Activated CD8-positive, alpha-beta memory T cell treated with anti-CD3 and anti-CD28 coated beads for 4 hours (primary cell): ENCODE measurements around the gene CYB5B.

ENCODE experiments used
- DNase-seq, 2 donors: peaks; one replicate each; pipeline ENCODE4 v3.0.0-alpha.2; 2020; ENCODE audit warnings: low read depth in 2 of 2

The CYB5B gene, protein sequence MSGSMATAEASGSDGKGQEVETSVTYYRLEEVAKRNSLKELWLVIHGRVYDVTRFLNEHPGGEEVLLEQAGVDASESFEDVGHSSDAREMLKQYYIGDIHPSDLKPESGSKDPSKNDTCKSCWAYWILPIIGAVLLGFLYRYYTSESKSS

DNA sequence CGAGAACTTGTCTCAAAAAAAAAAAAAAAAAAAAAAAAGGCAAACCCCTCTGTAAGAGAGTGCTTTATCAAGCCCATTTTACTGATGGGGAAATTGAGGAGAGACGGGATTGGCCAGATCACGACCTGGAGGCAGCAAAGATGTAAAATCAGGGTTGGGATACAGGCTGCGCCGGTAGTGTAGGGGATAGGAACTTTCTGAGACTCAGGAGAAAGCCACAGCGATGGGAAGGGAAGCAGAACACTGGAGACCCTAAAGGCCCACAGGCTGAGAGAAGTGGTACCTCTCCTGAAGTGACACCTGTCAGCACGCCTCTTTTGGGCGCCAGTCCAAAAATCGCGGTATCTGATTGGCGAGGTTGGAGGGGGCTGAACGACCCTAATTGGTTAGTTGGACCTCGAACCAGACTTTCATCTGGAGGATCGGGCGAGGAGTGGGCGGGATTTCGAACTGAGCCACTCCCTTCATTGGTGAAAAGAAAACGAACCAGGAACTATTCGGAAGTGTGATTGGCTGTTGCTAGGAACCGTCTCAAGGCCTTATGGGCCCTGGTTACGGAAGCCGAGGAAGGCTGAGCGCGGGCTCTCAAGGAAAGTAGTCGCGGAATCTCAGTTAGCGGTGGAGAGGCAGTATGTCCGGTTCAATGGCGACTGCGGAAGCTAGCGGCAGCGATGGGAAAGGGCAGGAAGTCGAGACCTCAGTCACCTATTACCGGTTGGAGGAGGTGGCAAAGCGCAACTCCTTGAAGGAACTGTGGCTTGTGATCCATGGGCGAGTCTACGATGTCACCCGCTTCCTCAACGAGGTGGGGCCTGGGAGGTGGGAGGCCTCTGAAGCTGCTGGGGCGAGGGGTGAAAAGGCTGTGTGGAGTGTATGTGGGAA is at the start of gene CYB5B:
Gene CYB5B, plus strand, starts transcription at position 567 of the 882 bp plus-strand sequence. Its CDS starts 65 bp downstream, at position 632.
- peak; percentile 92 to 94 for DNase-seq

DNA sequence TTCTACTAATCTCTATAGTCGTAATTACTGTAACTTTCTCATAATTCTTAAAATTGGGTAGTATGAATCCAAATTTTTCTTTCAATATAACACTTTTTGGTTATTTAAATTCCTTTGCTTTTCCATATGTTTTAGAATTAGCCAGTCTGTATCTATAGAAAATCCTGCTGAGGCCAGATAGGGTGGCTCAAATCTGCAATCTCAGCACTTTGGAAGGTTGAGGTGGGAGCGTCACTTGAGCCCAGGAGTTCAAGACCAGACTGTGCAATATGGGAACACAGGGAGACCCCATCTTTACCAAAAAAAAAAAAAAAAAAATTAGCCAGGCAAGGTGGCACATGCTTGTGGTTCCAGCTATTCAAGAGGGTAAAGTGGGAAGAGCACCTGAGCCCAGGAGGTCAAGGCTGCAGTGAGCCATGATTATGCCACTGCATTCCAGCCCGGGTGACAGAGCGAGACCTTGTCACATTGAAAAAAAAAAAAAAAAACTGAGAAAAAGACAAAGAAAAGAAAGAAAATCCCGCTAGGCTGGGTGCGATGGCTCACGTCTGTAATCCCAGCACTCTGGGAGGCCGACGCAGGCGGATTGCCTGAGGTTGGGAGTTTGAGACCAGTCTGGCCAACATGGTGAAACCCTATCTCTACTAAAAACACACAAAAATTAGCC is 47.9 kb upstream of the CYB5B start:
- no peak for DNase-seq

DNA sequence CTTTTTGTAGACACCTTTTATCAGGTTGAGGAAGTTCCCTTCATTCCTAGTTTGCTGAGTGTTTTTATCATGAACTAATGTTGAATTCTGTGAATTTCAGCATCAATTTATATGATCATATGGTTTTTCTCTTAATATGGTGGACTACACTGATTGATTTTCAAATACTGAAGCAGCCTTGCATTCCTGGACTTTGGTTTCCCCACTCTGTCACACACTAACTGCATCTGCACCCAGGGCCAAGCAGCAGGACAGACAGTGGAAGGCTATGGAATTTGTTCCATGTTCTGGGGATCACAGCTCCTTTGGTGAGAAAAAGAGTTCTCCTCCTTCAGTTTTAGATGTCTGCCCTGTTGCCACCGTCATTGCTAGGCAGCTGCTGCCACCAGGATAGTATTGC is 46.4 kb upstream of the CYB5B start:
- no peak for DNase-seq

DNA sequence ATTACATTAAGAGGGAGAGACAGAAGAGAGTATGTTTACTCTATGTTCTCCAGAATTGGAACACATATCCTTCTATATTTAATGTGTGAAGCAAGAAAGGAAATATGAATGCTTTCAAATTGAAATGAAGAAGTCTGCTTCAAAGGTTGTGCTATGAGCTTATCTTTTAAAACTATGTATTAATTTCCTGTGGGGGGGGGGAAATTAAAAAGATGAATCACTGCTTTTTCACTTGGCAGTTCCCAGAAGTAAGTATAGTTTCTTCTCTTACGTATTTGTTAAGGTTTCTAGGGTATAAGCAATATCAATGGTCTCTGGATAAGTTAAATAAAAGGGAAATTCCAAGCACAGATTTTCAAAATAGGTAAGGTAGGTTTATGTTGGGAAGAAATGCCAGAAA is 45.7 kb upstream of the CYB5B start:
- DNase-seq: no peak

DNA sequence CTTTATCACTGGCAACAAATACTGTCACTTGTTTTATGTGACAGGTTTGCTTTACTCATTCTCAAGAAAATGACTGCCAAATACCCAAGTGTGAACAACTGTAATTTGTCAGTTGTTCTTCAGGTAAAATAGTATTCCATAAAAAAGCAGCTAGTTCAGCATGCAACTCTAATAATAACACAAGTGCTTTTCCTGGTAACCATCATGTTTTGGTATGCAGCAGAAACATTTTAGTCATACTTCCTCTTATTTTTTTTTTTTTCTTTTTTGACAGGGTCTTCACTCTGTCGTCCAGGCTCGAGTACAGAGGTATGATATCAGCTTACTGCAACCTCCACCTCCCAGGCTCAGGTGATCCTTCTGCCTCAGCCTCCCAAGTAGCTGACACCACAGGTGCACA is 43.2 kb upstream of the CYB5B start:
- DNase-seq: no peak

DNA sequence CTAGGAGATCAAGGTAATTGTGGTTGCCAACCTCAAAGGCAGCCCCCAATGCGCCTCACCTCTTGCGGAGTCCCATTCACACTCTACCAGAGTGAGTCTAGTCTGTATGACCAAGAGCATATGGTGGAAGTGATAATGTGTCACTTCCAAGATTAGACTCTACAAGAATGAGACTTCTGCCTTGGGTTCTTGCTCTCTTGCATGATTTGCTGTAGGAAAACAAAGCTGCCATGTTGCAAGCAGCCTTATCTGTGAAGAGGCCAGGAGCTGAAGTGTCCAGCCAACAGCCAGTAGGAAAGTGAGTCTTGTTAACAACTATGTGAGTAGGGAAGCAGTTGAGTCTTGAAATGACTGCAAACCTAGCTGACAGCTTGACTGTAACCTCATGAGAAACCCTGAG is 42.0 kb upstream of the CYB5B start:
- no peak for DNase-seq

DNA sequence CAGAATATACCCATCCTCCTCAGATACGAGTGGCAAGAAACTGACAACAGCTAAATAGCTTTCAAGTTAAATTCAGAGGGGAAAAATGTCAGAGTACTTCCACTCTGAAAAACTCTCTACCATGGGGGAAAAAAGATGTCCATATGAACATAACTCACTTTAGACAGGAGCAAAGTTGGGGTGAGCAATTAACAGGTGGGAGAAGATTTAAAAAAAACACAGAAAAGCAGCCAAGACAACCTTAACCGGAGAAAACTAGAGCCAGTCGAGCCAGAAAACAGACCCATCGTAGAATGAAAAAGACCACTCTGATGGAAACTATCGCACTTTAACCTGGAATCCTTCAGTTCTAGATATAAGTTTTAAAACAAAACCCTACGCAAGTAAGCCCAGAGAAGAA is 39.4 kb upstream of the CYB5B start:
- DNase-seq: no peak

DNA sequence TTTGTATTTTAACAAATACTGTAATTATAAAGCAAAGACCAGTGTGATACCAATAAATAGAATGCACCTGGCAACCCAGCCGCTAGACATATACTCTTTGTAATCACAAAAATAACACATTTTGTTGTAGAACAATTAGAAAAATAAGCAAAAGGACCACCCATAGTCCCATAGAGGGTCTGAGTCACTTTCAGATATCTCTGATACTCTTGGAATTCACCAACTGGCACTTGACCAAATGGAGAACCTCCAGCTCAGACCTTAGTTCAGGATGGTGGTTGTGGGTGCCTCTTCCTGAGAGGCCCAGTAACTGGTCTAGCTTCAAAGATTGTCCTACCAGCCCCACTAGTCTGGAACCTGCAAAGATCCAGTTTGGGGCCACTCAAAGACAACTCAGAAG is 37.8 kb upstream of the CYB5B start:
- DNase-seq: no peak

DNA sequence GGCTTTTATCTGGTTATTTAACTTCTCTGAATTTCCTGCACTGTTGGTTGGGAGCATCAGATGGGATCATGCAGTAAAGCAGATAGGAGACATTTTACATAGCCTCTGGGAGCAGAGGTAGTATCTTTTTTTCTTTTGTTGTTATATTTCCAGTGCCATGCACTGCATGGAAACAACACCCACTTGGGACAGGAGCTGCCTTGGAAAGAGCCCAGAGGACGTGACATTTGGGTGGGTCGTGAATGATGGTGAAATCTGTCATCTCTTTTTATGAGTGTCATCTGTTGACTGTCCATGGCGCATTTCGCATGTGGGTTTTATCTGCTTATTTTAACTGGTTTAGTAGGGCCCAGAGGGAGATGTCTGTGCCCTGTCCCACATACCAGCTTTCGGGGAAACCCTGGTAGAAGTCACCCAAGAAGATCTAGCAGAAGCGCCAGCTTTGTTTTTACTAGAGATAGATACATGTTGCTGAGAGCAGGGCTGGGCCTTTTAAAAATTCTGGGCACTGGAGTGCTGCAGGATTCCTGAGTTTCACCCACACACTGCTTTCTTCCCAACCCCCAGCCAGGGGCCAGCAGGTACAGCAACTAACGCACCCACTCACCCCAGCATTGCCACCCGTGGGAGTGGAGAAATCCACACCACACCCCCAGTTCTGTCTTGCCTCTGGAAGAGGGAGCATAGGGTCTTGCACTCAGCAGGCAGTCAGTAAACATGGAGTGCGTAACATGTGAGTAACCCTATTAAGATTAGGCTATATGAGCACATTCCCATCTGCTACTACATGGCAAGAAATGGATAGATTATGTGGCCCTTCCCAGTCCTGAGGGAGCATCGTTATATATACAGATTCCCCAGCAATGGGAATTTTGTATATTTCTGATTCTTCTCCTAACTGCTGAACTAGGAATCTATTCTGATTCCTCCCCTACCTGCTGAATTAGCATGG is 30.2 kb upstream of the CYB5B start:
- DNase-seq: no peak

DNA sequence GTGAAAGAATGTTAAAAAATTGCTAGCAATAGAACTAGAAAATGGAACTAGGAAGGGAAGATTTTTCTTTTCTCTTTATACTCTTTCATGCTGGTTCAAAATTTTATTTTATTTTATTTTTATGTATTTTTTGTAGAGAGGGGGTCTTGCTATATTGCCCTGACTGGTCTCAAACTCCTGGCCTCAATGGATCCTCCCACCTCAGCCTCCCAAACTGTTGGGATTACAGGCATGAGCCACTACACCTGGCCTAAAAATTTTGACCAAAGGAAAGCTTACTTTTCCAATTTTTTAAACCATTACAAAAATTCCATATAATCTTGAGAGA is 28.6 kb upstream of the CYB5B start:
- no peak for DNase-seq

DNA sequence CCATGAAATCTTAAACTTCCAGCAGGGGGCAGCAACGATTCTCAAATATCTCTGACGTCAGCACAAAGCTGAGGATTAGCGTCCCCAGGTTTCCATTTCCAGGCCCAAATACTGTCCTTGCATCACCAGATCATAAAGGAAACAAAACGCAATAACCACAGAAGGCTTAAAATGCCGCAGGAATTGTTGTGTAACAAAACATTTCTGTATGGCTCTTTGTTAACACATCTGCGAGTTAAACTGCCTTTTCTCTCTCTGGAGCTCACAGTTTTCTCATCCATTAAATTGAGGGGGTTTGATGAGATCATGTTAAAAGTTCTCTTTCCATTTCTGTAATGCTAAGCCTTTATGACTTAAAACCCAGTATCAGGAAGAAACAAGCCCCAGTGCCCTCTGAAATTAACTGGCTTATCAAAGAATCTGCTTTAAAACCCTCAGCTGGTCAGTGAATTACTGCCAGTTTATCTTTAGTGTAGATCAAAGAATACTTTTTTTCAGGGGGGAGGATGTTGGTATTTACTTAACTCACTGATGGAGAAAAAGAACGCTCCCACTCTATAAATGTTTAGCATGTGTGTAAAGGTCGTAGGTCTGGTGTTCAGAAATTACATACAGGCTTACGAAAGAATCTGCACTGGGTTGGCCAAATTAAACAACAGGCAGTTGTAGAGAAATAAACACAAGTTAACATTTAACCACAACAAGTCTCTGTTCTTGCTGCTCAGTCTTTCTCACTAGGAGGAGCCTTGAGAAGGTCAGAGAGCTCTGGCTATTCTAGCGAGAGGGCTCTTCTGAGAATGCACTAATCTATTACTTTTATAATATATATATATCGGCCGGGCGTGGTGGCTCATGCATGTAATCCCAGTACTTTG is 28.0 kb upstream of the CYB5B start:
- peak; percentile 38 to 48 for DNase-seq

DNA sequence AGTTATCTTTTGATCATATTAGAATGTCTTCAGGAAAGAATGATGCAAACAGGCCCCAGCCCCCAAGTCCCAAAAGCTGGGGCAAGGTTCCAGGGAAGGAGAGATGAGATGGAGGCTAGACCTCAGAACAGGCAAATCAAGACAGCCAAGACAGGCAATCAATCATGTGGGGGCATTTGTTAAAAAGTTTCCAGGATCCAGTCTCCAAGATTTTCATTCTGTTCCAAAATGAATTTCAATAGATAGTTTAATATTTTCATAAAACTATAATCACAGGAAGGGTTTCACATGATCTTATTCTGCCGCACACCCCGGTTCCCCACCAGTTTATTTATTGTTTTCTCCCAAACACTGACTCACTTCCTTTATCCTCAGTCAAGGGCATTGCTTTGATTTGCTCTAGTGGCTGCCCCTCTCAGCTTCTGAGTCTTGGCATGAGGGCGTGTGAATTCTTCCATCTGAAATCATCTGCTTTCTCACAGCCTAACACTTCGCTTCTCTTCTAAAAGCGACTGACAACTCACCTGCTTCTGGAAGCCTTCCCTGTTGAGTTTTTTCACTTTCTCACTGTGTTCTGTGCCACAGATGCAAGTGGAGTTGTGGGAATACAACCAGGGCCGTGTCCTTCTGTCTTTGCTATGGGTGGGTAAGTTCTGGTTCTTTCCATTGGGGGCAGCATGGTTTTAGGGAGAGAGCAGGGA is 26.4 kb upstream of the CYB5B start:
- DNase-seq: no peak

DNA sequence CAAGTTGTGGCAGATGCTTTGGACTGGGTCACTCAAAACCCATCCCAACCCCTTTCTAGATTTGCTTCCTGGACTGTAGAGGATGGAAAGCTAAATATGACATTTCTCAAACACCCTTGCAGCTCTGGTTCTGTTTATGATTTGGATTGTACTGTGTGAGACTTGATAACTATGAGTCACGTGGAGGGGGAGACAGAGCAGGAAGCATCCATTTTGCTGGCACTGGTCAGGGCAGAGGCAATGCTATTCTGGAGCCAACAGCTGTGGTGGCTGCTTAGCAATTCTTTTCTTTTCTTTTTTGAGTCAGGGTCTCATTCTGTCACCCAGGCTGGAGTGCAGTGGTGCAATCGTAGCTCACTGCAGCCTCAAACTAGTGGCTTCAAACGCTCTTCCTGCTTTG is 25.1 kb upstream of the CYB5B start:
- DNase-seq: no peak

DNA sequence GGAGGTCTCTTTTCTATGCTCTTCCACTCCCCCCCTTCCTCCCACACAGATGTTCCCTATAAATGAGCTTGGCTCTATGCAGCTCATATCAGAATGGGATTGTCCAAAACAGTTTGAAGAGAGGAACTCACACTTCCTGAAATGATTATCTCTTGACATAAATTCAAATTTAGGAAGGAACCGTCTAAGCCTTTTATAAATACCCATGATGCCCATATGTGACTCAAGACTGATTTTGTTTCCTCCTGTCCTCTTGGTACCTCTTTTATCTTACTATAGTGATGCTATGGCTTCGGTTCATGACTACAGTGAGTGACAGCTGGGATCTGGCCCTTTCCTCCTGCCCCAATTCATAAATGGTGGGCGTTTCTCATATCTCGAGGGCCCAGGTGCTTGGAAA is 22.0 kb upstream of the CYB5B start:
- DNase-seq: no peak

DNA sequence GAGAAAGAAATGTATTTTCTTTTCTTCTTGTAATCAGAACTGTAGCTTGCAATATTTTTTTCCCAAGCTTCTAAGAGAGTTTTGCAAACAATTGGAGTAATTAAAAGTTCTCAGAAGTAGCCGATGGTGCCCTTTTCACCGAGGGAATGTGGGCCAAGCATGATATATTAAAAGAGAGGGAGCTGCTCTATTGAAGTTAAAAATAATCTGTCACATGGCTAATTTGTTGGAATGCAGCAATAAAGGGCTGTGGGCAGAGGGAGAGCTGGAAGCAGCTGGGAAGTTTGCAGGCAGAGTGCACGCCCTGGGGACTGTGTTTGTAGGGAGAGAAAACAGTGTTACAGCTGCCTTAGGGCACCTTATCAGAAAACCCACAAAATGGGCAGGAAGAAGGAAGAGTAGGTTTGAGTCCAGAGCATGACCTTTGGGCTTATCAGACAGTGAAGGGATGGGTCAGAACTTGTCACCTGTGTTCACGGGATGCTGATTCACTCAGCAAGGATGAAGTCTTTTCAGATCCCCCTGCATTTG is 20.1 kb upstream of the CYB5B start:
- no peak for DNase-seq

DNA sequence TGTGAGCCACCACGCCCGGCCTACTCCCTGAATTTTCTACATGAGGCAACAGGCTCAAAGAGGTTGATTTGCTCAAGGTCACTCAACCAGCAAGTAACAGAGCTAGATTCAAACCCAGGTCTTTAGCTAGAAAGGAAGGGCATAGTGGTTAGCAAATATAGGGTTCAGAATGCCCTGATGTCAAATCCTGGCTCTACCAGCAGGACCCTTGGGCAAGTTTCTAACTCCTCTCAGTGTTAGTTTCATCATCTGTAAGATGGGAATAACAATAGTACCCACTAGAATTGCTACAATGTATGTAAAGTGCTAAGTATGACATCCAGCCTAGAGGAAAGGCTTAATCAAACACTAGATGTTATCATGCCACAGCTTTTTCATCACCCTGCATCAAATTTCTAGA is 19.1 kb upstream of the CYB5B start:
- no peak for DNase-seq

DNA sequence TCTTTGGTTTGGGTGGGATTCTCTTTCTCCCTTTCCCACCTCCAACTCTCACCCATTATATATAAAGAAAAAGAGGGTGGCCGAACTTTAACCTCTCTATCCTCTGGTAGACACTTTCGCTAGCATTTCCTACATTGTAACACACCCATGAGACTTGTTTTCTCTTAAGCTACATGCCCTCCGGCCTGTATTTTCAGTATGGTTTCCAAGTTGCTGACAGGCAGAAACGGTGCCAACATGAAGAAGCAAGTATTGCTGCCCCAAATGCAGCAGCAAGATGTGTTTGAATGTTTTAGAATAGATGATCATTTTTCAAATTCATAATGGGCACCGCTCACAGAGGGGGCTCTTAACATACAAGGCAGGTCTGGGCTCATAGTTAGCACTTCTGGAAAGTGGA is 18.7 kb upstream of the CYB5B start:
- no peak for DNase-seq

DNA sequence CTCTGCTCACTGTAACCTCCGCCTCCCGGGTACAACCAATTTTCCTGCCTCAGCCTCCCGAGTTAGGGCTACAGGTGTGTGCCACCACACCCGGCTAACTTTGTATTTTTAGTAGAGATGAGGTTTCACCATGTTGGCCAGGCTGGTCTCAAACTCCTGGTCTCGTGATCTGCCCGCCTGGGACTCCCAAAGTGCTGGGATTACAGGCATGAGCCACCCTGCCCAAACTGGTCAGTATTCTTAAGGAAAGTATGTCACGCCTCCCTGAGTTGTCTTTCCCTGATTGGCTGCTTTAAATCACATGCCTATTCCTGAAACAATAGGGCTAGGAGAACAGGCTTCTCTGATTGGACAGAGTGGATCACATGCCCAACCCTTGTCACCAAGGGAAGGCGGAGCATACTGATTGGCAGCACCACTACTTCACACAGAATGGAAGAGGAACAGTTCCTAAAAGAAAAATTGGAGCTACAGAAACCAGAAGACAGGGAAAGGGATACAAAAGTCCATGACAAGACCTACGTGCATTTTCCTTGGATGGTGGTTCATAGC is 17.6 kb upstream of the CYB5B start:
- no peak for DNase-seq

DNA sequence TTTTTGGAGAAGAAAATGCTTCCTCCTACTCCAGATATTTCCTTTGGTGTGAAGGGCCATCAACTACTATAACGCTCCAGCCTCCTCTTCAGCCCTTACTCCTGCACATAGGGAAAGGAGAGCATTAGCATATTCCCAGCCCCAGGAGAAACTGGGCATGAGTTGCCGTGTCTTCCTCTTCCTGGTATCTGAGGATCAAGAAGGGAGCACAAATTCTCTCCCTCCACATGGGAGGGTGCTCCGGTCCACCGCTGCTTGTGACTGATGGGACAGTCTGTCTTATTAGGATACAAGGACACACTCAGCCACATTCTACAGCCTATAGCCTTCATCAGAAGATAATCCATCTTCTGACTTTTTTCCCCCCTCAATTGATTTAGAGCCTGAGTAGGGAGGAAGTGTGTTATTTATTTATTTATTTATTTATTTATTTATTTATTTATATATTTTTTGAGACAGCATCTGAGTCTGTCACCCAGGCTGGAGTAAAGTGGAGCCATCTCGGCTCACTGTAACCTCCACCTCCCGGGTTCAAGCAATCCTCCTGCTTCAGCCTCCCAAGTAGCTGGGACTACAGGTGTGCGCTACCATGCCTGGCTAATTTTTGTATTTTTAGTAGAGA is 16.6 kb upstream of the CYB5B start:
- DNase-seq: no peak
